ENCODE data around the gene ENAH.
"Not testable (repeated sequence)": the region's sequence is repeated elsewhere in the genome, so short reads cannot be mapped to it uniquely, and the experiment has no call there.

ENAH gene

GRCh38 chr1:225532240-225532944, 120.5 kb downstream of the ENAH start:
- no peak for DNase-seq (ENCODE audit: low read depth, low spot score)

GRCh38 chr1:225529726-225530125, 123.2 kb downstream of the ENAH start:
- DNase-seq (ENCODE audit: low read depth, low spot score): no peak

GRCh38 chr1:225527575-225527974, 125.3 kb downstream of the ENAH start:
- DNase-seq (ENCODE audit: low read depth, low spot score): no peak

GRCh38 chr1:225526878-225527277, 126.0 kb downstream of the ENAH start:
- DNase-seq (ENCODE audit: low read depth, low spot score): no peak

GRCh38 chr1:225525377-225525776, 127.5 kb downstream of the ENAH start:
- DNase-seq (ENCODE audit: low read depth, low spot score): no peak

- no peak for DNase-seq (ENCODE audit: low read depth, low spot score)
These were observed 128.4 kb downstream of the ENAH start for GRCh38 chr1:225524570-225524969.

GRCh38 chr1:225523263-225523950, 129.5 kb downstream of the ENAH start:
- DNase-seq (ENCODE audit: low read depth, low spot score): no peak

GRCh38 chr1:225522588-225523262, 130.2 kb downstream of the ENAH start:
- no peak for DNase-seq (ENCODE audit: low read depth, low spot score)

GRCh38 chr1:225520587-225521227, 132.2 kb downstream of the ENAH start:
- DNase-seq (ENCODE audit: low read depth, low spot score): no peak

- peak; percentile 74 for DNase-seq (ENCODE audit: low read depth, low spot score)
These were observed 133.6 kb downstream of the ENAH start for GRCh38 chr1:225519166-225519863.

- DNase-seq (ENCODE audit: low read depth, low spot score): no peak
These were observed 135.2 kb downstream of the ENAH start for GRCh38 chr1:225517697-225518096.

- DNase-seq (ENCODE audit: low read depth, low spot score): no peak
These were observed 135.7 kb downstream of the ENAH start for GRCh38 chr1:225517221-225517620.

- no peak for DNase-seq (ENCODE audit: low read depth, low spot score)
These were observed 138.2 kb downstream of the ENAH start for GRCh38 chr1:225514671-225515081.

GRCh38 chr1:225513576-225513975, 139.3 kb downstream of the ENAH start:
- not testable (repeated sequence) for DNase-seq (ENCODE audit: low read depth, low spot score)

GRCh38 chr1:225511828-225512381, 141.0 kb downstream of the ENAH start:
- no peak for DNase-seq (ENCODE audit: low read depth, low spot score)

- not testable (repeated sequence) for DNase-seq (ENCODE audit: low read depth, low spot score)
These were observed 142.2 kb downstream of the ENAH start for GRCh38 chr1:225510740-225511139.

- DNase-seq (ENCODE audit: low read depth, low spot score): no peak
These were observed 143.2 kb downstream of the ENAH start for GRCh38 chr1:225509770-225510169.

- DNase-seq (ENCODE audit: low read depth, low spot score): no peak
These were observed 143.6 kb downstream of the ENAH start for GRCh38 chr1:225509376-225509707.

- DNase-seq (ENCODE audit: low read depth, low spot score): peak; percentile 52
These were observed 144.2 kb downstream of the ENAH start for GRCh38 chr1:225508538-225509375.

GRCh38 chr1:225506727-225507126, 146.2 kb downstream of the ENAH start:
- DNase-seq (ENCODE audit: low read depth, low spot score): no peak
